Measurements from ENCODE around the gene MBOAT7. TPM values are rescaled to one million over a fixed set of nuclear protein-coding genes. Genes with fewer than 3 reads are reported as not detected.

Gene MBOAT7
- polyA plus RNA-seq, 1 of the 3 experiments (the other 2 are of a cell fraction): 80.8 TPM

DNA sequence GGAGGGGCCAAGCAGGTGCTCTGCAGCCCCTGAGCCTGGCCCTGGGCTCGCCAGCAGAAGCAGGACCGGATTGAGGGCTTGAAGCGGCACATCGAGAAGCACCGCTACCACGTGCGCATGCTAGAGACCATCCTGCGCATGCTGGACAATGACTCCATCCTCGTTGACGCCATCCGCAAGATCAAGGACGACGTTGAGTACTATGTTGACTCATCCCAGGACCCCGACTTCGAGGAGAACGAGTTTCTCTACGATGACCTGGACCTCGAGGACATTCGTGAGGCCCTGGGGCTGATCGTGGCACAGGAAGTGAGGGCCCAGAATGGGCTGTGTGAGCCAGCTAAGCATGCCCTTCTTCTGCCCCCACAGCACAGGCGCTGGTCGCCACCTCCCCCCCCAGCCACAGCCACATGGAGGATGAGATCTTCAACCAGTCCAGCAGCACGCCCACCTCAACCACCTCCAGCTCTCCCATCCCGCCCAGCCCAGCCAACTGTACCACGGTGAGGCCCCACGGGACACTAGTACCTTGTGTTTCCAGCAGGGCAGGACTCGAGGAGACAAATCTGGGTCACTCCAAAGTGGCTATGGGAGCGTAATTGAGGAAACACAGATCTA is 43.7 kb downstream of the MBOAT7 start:
- Histone ChIP-seq H3K9me3 (no peaks in the 10 kb centered on the region), H3K36me3 (replicated peaks in 1 of 2; ENCODE audit: control insufficient read depth in 1 of 2, insufficient read depth in 2 of 2, low read length in 1 of 2) (peaks cover 29 to 93% of the 10 kb centered on the region in 2 experiments), H3K79me2 (ENCODE audit: insufficient read depth) (peaks cover 25% of the 10 kb centered on the region), H3F3A (replicated peaks; ENCODE audit: insufficient read depth) (peaks cover under 1% of the 10 kb centered on the region), H3K27ac (ENCODE audit: low read depth in 2 of 2, low read length in 1 of 2) (no peak overlapping the region), H3K9me2 (no peaks in the 10 kb centered on the region), H4K20me1 (ENCODE audit: insufficient read depth) (peaks cover 25% of the 10 kb centered on the region), H3K4me1 (ENCODE audit: control insufficient read depth in 1 of 2, insufficient read depth in 2 of 2, low read depth in 1 of 2, low read length in 1 of 2) (peaks cover 0 to under 1% of the 10 kb centered on the region in 2 experiments; a peak in 1 of 4 replicates), H2AFZ (ENCODE audit: low read depth) (no peak overlapping the region), H3K9ac (no peak overlapping the region), H3K27me3 (ENCODE audit: insufficient read depth) (no peaks in the 10 kb centered on the region), H3K4me2 (no peak overlapping the region), H3K4me3 (ENCODE audit: low read depth in 2 of 2, low read length in 1 of 2) (no peak overlapping the region)
- POLR2A ChIA-PET: no interaction called here
- DNase-seq: no peak
- 93% methylated on average over 23 of the region's 28 CpGs for WGBS (ENCODE audit: low lambda C conversion rate)
- no peak for TF ChIP-seq GATA2 (CRISPR knock-in tag; IDR thresholded peaks at IDR 0.05)
- no peak for TF ChIP-seq POLR2AphosphoS5 (IDR thresholded peaks at IDR 0.05; ENCODE audit: low read depth, low read length)
- CTCF ChIA-PET: interaction anchor here (1.7 kb wide), 1 partner anchor 10 kb away, joined by 3 read pairs; no protein-coding TSS in a partner anchor

DNA sequence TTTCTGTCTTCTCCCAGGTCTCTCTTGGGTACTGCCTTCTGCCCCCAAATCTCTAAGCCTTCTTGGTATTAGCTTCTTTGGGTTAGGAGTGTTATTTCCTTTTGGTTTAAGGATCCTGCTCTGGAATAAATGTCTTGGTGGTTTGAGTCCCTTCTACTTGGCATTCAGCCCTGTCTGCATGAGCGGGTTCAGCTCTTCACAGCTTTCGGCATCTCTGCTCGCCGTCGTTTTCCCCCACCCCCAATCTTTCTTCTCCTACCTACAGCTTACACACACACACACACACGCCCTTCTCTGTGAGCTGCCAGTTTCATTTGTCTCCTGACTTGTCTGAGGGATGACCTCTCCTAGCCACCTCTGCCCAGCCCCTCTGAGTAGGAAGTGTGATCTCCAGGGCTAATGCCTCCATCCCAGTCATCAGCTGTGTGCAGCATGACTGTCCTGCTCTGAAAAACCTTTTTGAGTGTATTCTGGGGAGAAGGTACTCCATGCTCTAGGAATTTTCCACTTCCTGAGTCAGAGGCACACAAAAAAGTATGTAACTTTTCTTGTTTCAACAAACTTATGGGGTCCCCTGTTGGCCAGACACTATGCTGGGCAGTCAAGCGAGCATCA is 47.1 kb downstream of the MBOAT7 start:
- H3K9me3 ChIP-seq: no peaks in the 10 kb centered on the region
- H3K9ac ChIP-seq: no peak overlapping the region
- no peak overlapping the region for H3K27ac ChIP-seq (ENCODE audit: low read depth in 2 of 2, low read length in 1 of 2)
- H3K36me3 ChIP-seq (replicated peaks in 1 of 2; ENCODE audit: control insufficient read depth in 1 of 2, insufficient read depth in 2 of 2, low read length in 1 of 2): peaks cover 29 to 77% of the 10 kb centered on the region in 2 experiments
- DNase-seq: no peak
- H3K9me2 ChIP-seq: no peaks in the 10 kb centered on the region
- ChIA-PET CTCF (no interaction called here), POLR2A (interaction anchor here (1.0 kb wide), 1 partner anchor 13 kb away, joined by 3 read pairs; no protein-coding TSS in a partner anchor)
- 93% methylated on average over 7 of the region's 7 CpGs for WGBS (ENCODE audit: low lambda C conversion rate)
- H2AFZ ChIP-seq (ENCODE audit: low read depth): no peak overlapping the region
- no peaks in the 10 kb centered on the region for H3K27me3 ChIP-seq (ENCODE audit: insufficient read depth)
- H4K20me1 ChIP-seq (ENCODE audit: insufficient read depth): peaks cover 47% of the 10 kb centered on the region
- no peak for TF ChIP-seq MEF2A (IDR thresholded peaks at IDR 0.05; ENCODE audit: borderline replicate concordance, low read depth)
- no peak for TF ChIP-seq FOSL2 (IDR thresholded peaks at IDR 0.05; ENCODE audit: borderline replicate concordance, low read depth)
- TF ChIP-seq TEAD4 (IDR thresholded peaks at IDR 0.05; ENCODE audit: borderline replicate concordance, insufficient read depth): no peak
- TF ChIP-seq FOXJ3 (CRISPR knock-in tag; IDR thresholded peaks at IDR 0.05): no peak
- TF ChIP-seq FOXM1 (IDR thresholded peaks at IDR 0.05; ENCODE audit: low read depth): no peak
- no peak for TF ChIP-seq EP300 (IDR thresholded peaks at IDR 0.05; ENCODE audit: borderline replicate concordance in 1 of 2, low read depth in 1 of 2, low read length in 1 of 2)
- H3K4me3 ChIP-seq (ENCODE audit: low read depth in 2 of 2, low read length in 1 of 2): no peak overlapping the region
- no peaks in the 10 kb centered on the region for H3F3A ChIP-seq (replicated peaks; ENCODE audit: insufficient read depth)
- H3K4me2 ChIP-seq: no peak overlapping the region
- peaks cover 56% of the 10 kb centered on the region for H3K79me2 ChIP-seq (ENCODE audit: insufficient read depth)
- H3K4me1 ChIP-seq (ENCODE audit: control insufficient read depth in 1 of 2, insufficient read depth in 2 of 2, low read depth in 1 of 2, low read length in 1 of 2): peaks cover 0 to 14% of the 10 kb centered on the region in 2 experiments; a peak in 1 of 4 replicates

- H3K4me3 ChIP-seq (ENCODE audit: low read depth in 2 of 2, low read length in 1 of 2): no peak overlapping the region
- peaks cover 25 to 67% of the 10 kb centered on the region in 2 experiments for H3K36me3 ChIP-seq (replicated peaks in 1 of 2; ENCODE audit: control insufficient read depth in 1 of 2, insufficient read depth in 2 of 2, low read length in 1 of 2)
- H3K4me2 ChIP-seq: no peak overlapping the region
- H3K9ac ChIP-seq: no peak overlapping the region
- H3F3A ChIP-seq (replicated peaks; ENCODE audit: insufficient read depth): no peaks in the 10 kb centered on the region
- H2AFZ ChIP-seq (ENCODE audit: low read depth): no peak overlapping the region
- H3K9me3 ChIP-seq: no peaks in the 10 kb centered on the region
- no peak overlapping the region for H3K27ac ChIP-seq (ENCODE audit: low read depth in 2 of 2, low read length in 1 of 2)
- ChIA-PET CTCF (no interaction called here), POLR2A (no interaction called here)
- H3K4me1 ChIP-seq (ENCODE audit: control insufficient read depth in 1 of 2, insufficient read depth in 2 of 2, low read depth in 1 of 2, low read length in 1 of 2): peaks cover 0 to 17% of the 10 kb centered on the region in 2 experiments; a peak in 1 of 4 replicates
- DNase-seq: no peak
- WGBS (ENCODE audit: low lambda C conversion rate): 97% methylated on average over 3 of the region's 3 CpGs
- H3K79me2 ChIP-seq (ENCODE audit: insufficient read depth): peaks cover 56% of the 10 kb centered on the region
- no peaks in the 10 kb centered on the region for H3K27me3 ChIP-seq (ENCODE audit: insufficient read depth)
- peaks cover 47% of the 10 kb centered on the region for H4K20me1 ChIP-seq (ENCODE audit: insufficient read depth)
- no peaks in the 10 kb centered on the region for H3K9me2 ChIP-seq
- TF ChIP-seq RXRA (IDR thresholded peaks at IDR 0.05; ENCODE audit: borderline replicate concordance, low read depth): no peak
- TF ChIP-seq, protein P1, sequence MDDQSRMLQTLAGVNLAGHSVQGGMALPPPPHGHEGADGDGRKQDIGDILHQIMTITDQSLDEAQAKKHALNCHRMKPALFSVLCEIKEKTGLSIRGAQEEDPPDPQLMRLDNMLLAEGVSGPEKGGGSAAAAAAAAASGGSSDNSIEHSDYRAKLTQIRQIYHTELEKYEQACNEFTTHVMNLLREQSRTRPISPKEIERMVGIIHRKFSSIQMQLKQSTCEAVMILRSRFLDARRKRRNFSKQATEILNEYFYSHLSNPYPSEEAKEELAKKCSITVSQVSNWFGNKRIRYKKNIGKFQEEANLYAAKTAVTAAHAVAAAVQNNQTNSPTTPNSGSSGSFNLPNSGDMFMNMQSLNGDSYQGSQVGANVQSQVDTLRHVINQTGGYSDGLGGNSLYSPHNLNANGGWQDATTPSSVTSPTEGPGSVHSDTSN (IDR thresholded peaks at IDR 0.05): no peak
- no peak for TF ChIP-seq RAD21 (IDR thresholded peaks at IDR 0.05; ENCODE audit: low read length)
- no peak for TF ChIP-seq RCOR1 (IDR thresholded peaks at IDR 0.05; ENCODE audit: low read length)
- no peak for TF ChIP-seq YY1 (IDR thresholded peaks at IDR 0.05; ENCODE audit: low read depth)
- TF ChIP-seq, protein P2, sequence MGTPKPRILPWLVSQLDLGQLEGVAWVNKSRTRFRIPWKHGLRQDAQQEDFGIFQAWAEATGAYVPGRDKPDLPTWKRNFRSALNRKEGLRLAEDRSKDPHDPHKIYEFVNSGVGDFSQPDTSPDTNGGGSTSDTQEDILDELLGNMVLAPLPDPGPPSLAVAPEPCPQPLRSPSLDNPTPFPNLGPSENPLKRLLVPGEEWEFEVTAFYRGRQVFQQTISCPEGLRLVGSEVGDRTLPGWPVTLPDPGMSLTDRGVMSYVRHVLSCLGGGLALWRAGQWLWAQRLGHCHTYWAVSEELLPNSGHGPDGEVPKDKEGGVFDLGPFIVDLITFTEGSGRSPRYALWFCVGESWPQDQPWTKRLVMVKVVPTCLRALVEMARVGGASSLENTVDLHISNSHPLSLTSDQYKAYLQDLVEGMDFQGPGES (IDR thresholded peaks at IDR 0.05; ENCODE audit: low read depth, low read length): no peak
- TF ChIP-seq TEAD4 (IDR thresholded peaks at IDR 0.05; ENCODE audit: borderline replicate concordance, insufficient read depth): no peak
- TF ChIP-seq, protein P3, sequence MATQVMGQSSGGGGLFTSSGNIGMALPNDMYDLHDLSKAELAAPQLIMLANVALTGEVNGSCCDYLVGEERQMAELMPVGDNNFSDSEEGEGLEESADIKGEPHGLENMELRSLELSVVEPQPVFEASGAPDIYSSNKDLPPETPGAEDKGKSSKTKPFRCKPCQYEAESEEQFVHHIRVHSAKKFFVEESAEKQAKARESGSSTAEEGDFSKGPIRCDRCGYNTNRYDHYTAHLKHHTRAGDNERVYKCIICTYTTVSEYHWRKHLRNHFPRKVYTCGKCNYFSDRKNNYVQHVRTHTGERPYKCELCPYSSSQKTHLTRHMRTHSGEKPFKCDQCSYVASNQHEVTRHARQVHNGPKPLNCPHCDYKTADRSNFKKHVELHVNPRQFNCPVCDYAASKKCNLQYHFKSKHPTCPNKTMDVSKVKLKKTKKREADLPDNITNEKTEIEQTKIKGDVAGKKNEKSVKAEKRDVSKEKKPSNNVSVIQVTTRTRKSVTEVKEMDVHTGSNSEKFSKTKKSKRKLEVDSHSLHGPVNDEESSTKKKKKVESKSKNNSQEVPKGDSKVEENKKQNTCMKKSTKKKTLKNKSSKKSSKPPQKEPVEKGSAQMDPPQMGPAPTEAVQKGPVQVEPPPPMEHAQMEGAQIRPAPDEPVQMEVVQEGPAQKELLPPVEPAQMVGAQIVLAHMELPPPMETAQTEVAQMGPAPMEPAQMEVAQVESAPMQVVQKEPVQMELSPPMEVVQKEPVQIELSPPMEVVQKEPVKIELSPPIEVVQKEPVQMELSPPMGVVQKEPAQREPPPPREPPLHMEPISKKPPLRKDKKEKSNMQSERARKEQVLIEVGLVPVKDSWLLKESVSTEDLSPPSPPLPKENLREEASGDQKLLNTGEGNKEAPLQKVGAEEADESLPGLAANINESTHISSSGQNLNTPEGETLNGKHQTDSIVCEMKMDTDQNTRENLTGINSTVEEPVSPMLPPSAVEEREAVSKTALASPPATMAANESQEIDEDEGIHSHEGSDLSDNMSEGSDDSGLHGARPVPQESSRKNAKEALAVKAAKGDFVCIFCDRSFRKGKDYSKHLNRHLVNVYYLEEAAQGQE (IDR thresholded peaks at IDR 0.05; ENCODE audit: low read depth, low read length): no peak
Measured at GRCh38 chr19:54141356-54141755, 48.0 kb downstream of the MBOAT7 start.

Data from SK-N-SH (cell line).